PFSK-1 (cell line): ENCODE results near the gene MAN2B2.

Source experiments
- POLR2AphosphoS5 ChIP-seq: IDR thresholded peaks from 2 replicates; pipeline ENCODE4 v1.6.1; 2012; ENCODE audit warnings: low read depth, mild to moderate bottlenecking, control low read depth, low read length, moderate library complexity
- REST ChIP-seq, 2 experiments: IDR thresholded peaks; 2 replicates each; pipeline versions ENCODE4 v1.6.1 to v1.8.0; 2011 to 2012; ENCODE audit warnings: low read depth in 2 of 2, low read length in 2 of 2, control low read depth in 1 of 2, inconsistent platforms in 1 of 2, mild to moderate bottlenecking in 1 of 2, moderate library complexity in 1 of 2; ENCODE audit not compliant: insufficient read depth in 1 of 2
- SIN3A ChIP-seq: IDR thresholded peaks from 2 replicates; pipeline ENCODE4 v1.6.1; 2012; ENCODE audit warnings: mild to moderate bottlenecking, low read length, moderate library complexity, borderline replicate concordance; ENCODE audit not compliant: insufficient read depth
- TAF1 ChIP-seq: IDR thresholded peaks from 2 replicates; pipeline ENCODE4 v1.6.1; 2012; ENCODE audit warnings: low read length, control low read depth, borderline replicate concordance; ENCODE audit not compliant: insufficient read depth

DNA sequence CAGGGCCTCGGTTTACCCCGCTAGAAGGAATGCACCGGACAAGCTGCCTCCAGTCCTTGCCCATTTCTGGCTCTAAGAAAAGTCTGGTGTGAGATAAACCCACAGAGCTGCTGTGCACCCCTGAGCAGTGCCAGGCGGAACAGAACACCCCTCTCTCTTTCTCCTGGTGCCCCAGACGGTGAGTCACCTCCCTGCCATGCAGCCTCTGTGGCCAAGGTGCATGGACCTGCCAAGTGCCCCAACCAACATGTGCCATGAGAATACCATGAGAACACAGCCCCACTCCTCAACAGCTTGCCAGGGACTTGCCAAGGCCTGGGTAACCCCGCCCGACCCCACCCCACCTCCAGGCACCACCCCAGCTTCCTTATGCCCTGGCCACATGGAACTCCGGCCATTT, 47.7 kb upstream of the MAN2B2 start:
- TF ChIP-seq SIN3A (no peak), TAF1 (no peak), REST (IDR thresholded peaks at IDR 0.05; ENCODE audit: insufficient read depth in 1 of 2, low read depth in 2 of 2, low read length in 2 of 2) (no peak), POLR2AphosphoS5 (no peak)
